NT2/D1 (cell line): Measurements from ENCODE around the gene PAPOLA.

ENCODE experiments used
- DNase-seq: peaks from one replicate; pipeline ENCODE4 v3.0.0-alpha.2; 2011; ENCODE audit warnings: low read depth, low spot score
- H3K27me3 ChIP-seq: 2 replicates; pipeline ENCODE4 v1.6.0; 2011; ENCODE audit warnings: mild to moderate bottlenecking; ENCODE audit not compliant: insufficient read length, insufficient read depth
- H3K36me3 ChIP-seq: 2 replicates; pipeline ENCODE4 v1.6.1; 2011; ENCODE audit warnings: mild to moderate bottlenecking, low read length, mixed read lengths; ENCODE audit not compliant: insufficient read depth, insufficient read length
- H3K4me1 ChIP-seq: 2 replicates; pipeline ENCODE4 v1.5.1; 2011; ENCODE audit not compliant: insufficient read depth, insufficient read length
- H3K4me3 ChIP-seq: 2 replicates; pipeline ENCODE4 v1.5.1; 2011; ENCODE audit warnings: low read depth; ENCODE audit not compliant: insufficient read length
- H3K9ac ChIP-seq: 2 replicates; pipeline ENCODE4 v1.6.0; 2011; ENCODE audit warnings: low read depth; ENCODE audit not compliant: insufficient read length
- H3K9me3 ChIP-seq: 2 replicates; pipeline ENCODE4 v1.5.1; 2011; ENCODE audit warnings: mild to moderate bottlenecking, low read length; ENCODE audit not compliant: insufficient read depth
- SUZ12 ChIP-seq: IDR thresholded peaks from 2 replicates; pipeline ENCODE4 v1.6.1; 2011; ENCODE audit not compliant: insufficient read length, insufficient read depth; ENCODE audit errors: extremely low read depth
- YY1 ChIP-seq: IDR thresholded peaks from 2 replicates; pipeline ENCODE4 v1.6.1; 2011; ENCODE audit not compliant: insufficient read length, insufficient read depth
- ZNF274 ChIP-seq: IDR thresholded peaks from 2 replicates; pipeline ENCODE4 v1.6.1; 2011; ENCODE audit warnings: mild to moderate bottlenecking, low read depth, low read length

The PAPOLA gene

DNA sequence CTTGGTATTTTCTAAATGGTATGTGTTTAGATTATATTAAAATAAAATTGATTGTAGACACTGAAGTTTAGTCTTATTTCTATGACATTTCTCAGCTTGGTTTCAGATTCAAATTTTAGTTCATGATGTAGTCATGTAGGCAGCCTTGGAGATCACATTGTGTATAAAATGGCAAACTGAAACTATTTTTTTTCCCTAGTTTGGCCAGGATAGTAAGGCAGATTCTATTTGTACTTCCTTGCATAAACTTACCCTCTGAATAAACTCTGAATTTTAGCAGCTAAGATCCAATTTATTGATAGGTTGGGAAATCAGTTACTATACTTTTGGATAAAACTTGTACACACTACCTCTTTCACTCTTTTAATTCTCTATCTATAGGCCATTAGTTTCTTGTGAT lies 30.4 kb downstream of the PAPOLA start:
- H3K9ac ChIP-seq: no peak overlapping the region
- no peak overlapping the region for H3K4me3 ChIP-seq
- no peak for TF ChIP-seq SUZ12
- no peak for TF ChIP-seq ZNF274
- no peak for TF ChIP-seq YY1

GRCh38 chr14:96536807-96537206 lies 34.6 kb downstream of the PAPOLA start:
- Histone ChIP-seq H3K27me3 (no peaks in the 10 kb centered on the region), H3K4me3 (no peak overlapping the region), H3K9ac (no peak overlapping the region), H3K36me3 (peaks cover 35% of the 10 kb centered on the region), H3K4me1 (no peaks in the 10 kb centered on the region), H3K9me3 (no peaks in the 10 kb centered on the region)
- no peak for TF ChIP-seq SUZ12
- no peak for TF ChIP-seq YY1
- no peak for TF ChIP-seq ZNF274
- DNase-seq: no peak

More for the DNA sequence above, 30.4 kb downstream of the PAPOLA start:
- H3K4me1 ChIP-seq: no peaks in the 10 kb centered on the region
- H3K9me3 ChIP-seq: no peaks in the 10 kb centered on the region
- peaks cover 66% of the 10 kb centered on the region for H3K36me3 ChIP-seq
- H3K27me3 ChIP-seq: no peaks in the 10 kb centered on the region
- no peak for DNase-seq

DNA sequence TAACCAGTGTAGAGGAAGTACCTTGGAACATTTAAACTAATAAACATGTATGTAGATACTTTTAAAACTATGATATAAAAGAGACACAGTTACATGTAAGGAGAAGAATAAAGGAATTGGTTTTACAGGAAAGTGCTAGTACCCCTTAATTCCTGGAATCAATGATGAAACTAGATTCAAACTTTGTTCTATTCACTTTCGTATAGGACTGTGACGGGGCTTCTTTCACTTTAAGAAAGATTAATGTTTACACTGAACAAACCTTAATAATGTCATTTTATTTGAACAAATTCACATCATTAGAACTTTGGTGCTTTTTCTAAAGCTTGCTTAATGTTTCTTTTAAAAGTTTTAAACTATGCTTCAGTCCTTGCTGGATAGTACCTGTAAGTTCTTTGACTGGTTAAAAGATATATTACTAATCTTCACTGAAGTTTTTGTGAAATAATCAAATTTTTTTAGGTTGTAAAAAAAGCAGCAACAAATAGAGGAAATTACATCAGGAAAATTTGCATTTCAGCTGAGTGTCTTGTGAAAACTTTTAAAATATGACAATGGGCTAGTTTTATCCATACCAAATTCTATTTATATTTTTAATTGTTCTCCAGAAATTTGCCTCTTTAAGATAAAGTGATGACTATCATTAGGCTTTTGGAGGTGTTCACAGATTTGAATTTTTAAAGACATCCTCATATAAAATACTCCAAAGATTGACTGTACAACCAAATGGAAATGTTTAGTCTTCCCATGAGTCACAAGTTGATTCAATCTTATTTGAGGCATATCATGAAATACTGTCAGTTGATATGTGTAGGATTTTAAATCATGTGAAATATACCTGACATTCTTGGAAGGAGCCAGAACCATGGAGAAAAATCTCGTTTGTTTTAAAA lies 36.2 kb downstream of the PAPOLA start:
- no peak for TF ChIP-seq ZNF274
- Histone ChIP-seq H3K27me3 (no peaks in the 10 kb centered on the region), H3K4me3 (no peak overlapping the region), H3K9me3 (no peaks in the 10 kb centered on the region), H3K36me3 (peaks cover 35% of the 10 kb centered on the region), H3K9ac (no peak overlapping the region), H3K4me1 (no peaks in the 10 kb centered on the region)
- DNase-seq: no peak

DNA sequence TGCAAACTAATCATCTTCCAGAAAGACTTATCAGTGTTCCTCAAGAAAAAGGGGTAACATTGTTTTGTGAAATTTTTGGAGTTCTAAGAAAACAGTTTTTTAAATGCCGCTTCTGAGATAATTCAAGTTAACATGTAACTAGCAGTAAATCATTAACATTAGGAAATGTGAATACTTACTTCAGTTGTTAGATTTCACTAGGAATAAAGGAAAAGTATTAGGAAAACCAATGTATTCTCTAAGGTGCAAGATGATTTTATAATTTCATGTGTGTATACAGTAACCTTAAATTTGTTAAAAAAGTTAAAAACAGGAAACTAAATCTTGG lies 36.8 kb downstream of the PAPOLA start:
- DNase-seq: no peak
- Histone ChIP-seq H3K9me3 (no peaks in the 10 kb centered on the region), H3K27me3 (no peaks in the 10 kb centered on the region), H3K4me1 (no peaks in the 10 kb centered on the region), H3K9ac (no peak overlapping the region), H3K36me3 (peaks cover 33% of the 10 kb centered on the region), H3K4me3 (no peak overlapping the region)
- TF ChIP-seq ZNF274: no peak
- TF ChIP-seq SUZ12: no peak
- no peak for TF ChIP-seq YY1

- no peaks in the 10 kb centered on the region for H3K27me3 ChIP-seq
- H3K4me1 ChIP-seq: no peaks in the 10 kb centered on the region
- no peak overlapping the region for H3K4me3 ChIP-seq
- H3K9ac ChIP-seq: no peak overlapping the region
- no peak for DNase-seq
- TF ChIP-seq YY1 (no peak), ZNF274 (no peak), SUZ12 (no peak)
- H3K9me3 ChIP-seq: no peaks in the 10 kb centered on the region
- peaks cover 81% of the 10 kb centered on the region for H3K36me3 ChIP-seq
These were observed 52.2 kb downstream of the PAPOLA start for GRCh38 chr14:96554315-96554910.

DNA sequence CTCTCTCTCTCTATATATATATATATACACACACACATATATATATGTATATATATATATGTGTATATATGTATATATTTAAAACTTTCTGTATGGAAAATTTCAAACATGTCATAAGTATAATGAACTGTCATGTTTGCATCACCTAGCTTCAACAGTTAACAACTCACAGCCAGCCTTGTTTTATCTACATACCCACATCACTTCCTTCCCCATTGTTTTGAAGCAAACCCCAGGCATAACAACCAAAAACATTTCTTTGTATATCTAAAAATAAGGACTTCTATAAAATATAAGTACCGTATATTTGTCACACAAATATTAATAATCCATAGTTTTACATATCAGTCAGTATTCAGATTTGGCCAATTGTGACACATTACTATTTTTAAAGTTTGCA lies 57.4 kb downstream of the PAPOLA start:
- Histone ChIP-seq H3K9me3 (no peaks in the 10 kb centered on the region), H3K4me3 (no peak overlapping the region), H3K36me3 (peaks cover 62% of the 10 kb centered on the region), H3K4me1 (no peaks in the 10 kb centered on the region), H3K27me3 (no peaks in the 10 kb centered on the region), H3K9ac (no peak overlapping the region)
- TF ChIP-seq ZNF274 (no peak), YY1 (no peak), SUZ12 (no peak)
- DNase-seq: no peak

DNA sequence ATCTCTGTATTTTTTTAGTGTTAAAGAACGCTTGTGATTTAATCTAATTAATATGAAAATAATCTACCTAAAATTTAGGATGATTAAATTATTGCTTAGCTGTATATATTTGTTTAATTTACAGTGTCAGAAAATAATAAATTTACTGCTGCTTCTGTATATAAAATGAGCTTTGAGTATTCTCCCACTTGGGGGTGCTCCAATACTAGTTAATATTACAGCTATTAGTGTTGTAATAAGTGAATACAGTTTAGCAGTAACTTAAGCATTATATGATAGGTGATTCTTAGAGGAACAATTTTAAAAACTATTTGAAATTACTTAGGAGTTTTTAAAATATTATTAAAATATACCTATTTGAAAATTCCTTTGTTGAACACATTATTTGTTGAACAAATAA lies 62.2 kb downstream of the PAPOLA start:
- Histone ChIP-seq H3K9me3 (no peaks in the 10 kb centered on the region), H3K36me3 (peaks cover 35% of the 10 kb centered on the region), H3K4me1 (no peaks in the 10 kb centered on the region), H3K4me3 (no peak overlapping the region), H3K27me3 (no peaks in the 10 kb centered on the region), H3K9ac (no peak overlapping the region)
- TF ChIP-seq SUZ12: no peak
- no peak for TF ChIP-seq YY1
- no peak for DNase-seq
